ENCODE results near the gene PLEKHA4. TPM values are rescaled to one million over a fixed set of nuclear protein-coding genes. Genes with fewer than 3 reads are reported as not detected.
A peak's percentile ranks its signal among the peaks of the same experiment; 100 is the strongest.
"Not testable (repeated sequence)": the region's sequence is repeated elsewhere in the genome, so short reads cannot be mapped to it uniquely, and the experiment has no call there.

PLEKHA4 gene
- total and polyA plus RNA-seq, 2 experiments from 2014 or later: 27.1 to 29.4 TPM

GRCh38 chr19:48879025-48879637, 10.7 kb upstream of the PLEKHA4 start:
- DNase-seq (ENCODE audit: low read depth in 1 of 2, low spot score in 1 of 2): no peak
- Histone ChIP-seq H3K27me3 (no peaks in the 10 kb centered on the region), H3K27ac (peak overlapping the region; percentile 22), H3K36me3 (peaks cover 4% of the 10 kb centered on the region), H3K4me3 (no peak overlapping the region), H3K9me3 (ENCODE audit: low read depth) (no peaks in the 10 kb centered on the region), H3K4me1 (ENCODE audit: low read depth) (peaks cover 29% of the 10 kb centered on the region)
- TF ChIP-seq CTCF (IDR thresholded peaks at IDR 0.05; ENCODE audit: low read depth, low read length): no peak

GRCh38 chr19:48878196-48879024, 10.0 kb upstream of the PLEKHA4 start:
- H3K27ac ChIP-seq: peak overlapping the region; percentile 22

GRCh38 chr19:48877855-48878195, 9.4 kb upstream of the PLEKHA4 start:
- no peaks in the 10 kb centered on the region for H3K27me3 ChIP-seq
- H3K36me3 ChIP-seq: peaks cover 13% of the 10 kb centered on the region
- no peaks in the 10 kb centered on the region for H3K9me3 ChIP-seq (ENCODE audit: low read depth)
- H3K4me3 ChIP-seq: no peak overlapping the region
- no peak for DNase-seq (ENCODE audit: low read depth in 1 of 2, low spot score in 1 of 2)
- no peak for TF ChIP-seq CTCF (IDR thresholded peaks at IDR 0.05; ENCODE audit: low read depth, low read length)
- peak overlapping the region; percentile 22 for H3K27ac ChIP-seq
- peaks cover 39% of the 10 kb centered on the region for H3K4me1 ChIP-seq (ENCODE audit: low read depth)

More at GRCh38 chr19:48878196-48879024, 10.0 kb upstream of the PLEKHA4 start:
- Histone ChIP-seq H3K36me3 (peaks cover 10% of the 10 kb centered on the region), H3K9me3 (ENCODE audit: low read depth) (no peaks in the 10 kb centered on the region), H3K4me3 (no peak overlapping the region), H3K4me1 (ENCODE audit: low read depth) (peaks cover 36% of the 10 kb centered on the region), H3K27me3 (no peaks in the 10 kb centered on the region)
- peak in 1 of 2 donors; percentile 97 for DNase-seq (ENCODE audit: low read depth in 1 of 2, low spot score in 1 of 2)
- TF ChIP-seq CTCF (IDR thresholded peaks at IDR 0.05; ENCODE audit: low read depth, low read length): no peak

GRCh38 chr19:48876043-48876981, 7.9 kb upstream of the PLEKHA4 start:
- not testable (repeated sequence) for H3K27me3 ChIP-seq; H3K4me3 ChIP-seq; H3K9me3 ChIP-seq (ENCODE audit: low read depth)
- peak in 1 of 2 donors; percentile 56 for DNase-seq (ENCODE audit: low read depth in 1 of 2, low spot score in 1 of 2)
- Histone ChIP-seq H3K27ac (peak overlapping the region; percentile 59), H3K4me1 (ENCODE audit: low read depth) (peaks cover 39% of the 10 kb centered on the region), H3K36me3 (peaks cover 13% of the 10 kb centered on the region)

- Histone ChIP-seq H3K4me3 (peak overlapping the region; percentile 68), H3K4me1 (ENCODE audit: low read depth) (peaks cover 39% of the 10 kb centered on the region), H3K9me3 (ENCODE audit: low read depth) (no peaks in the 10 kb centered on the region), H3K27me3 (no peaks in the 10 kb centered on the region), H3K36me3 (peaks cover 13% of the 10 kb centered on the region), H3K27ac (peak overlapping the region; percentile 99)
- DNase-seq (ENCODE audit: low read depth in 1 of 2, low spot score in 1 of 2): peak in 1 of 2 donors; percentile 54
- TF ChIP-seq CTCF (IDR thresholded peaks at IDR 0.05; ENCODE audit: low read depth, low read length): no peak
Measured at GRCh38 chr19:48874303-48875135, 6.1 kb upstream of the PLEKHA4 start.
